Panc1 (cell line): ENCODE data around the gene IL22RA1. TPM values are rescaled to one million over a fixed set of nuclear protein-coding genes. Genes with fewer than 3 reads are reported as not detected.

Experiments
- ATAC-seq: fragments of 200-7000 bp; cut with Tn5 transposase; 2 replicates; pipeline ENCODE4 v1.9.1; 2020; ENCODE audit warnings: mild to moderate bottlenecking, moderate library complexity
- BruUV-seq: library from RNA; stranded (reverse); fragments of 400-500 nt; replicated peaks from 2 replicates; lab custom pipeline; 2021; lab: Mats Ljungman, UMichigan
- CTCF ChIA-PET: fragments of 300-600 bp; sonication (Branson Sonifier 250); formaldehyde crosslinking; loops from one replicate; lab custom pipeline; 2022; ENCODE audit warnings: antibody characterized with exemption; lab: Charles Lee
- POLR2A ChIA-PET: fragments of 300-600 bp; sonication (Branson Sonifier 250); formaldehyde crosslinking; loops from one replicate; lab custom pipeline; 2022; ENCODE audit warnings: antibody characterized with exemption; lab: Charles Lee
- DNase-seq: peaks from one replicate; pipeline ENCODE4 v3.0.0-alpha.2; 2010; ENCODE audit warnings: low read depth, low spot score
- H3K27ac ChIP-seq: 2 replicates; pipeline ENCODE4 v1.5.1; 2011; ENCODE audit warnings: mild to moderate bottlenecking, low read length, inconsistent platforms
- H3K27me3 ChIP-seq: fragments of 200-500 bp; sonication (Bioruptor generic); 2 replicates; pipeline ENCODE4 v1.6.0; 2014; ENCODE audit warnings: low read length, inconsistent platforms; ENCODE audit not compliant: control insufficient read depth, insufficient read depth
- H3K36me3 ChIP-seq: fragments of 200-500 bp; sonication (Bioruptor generic); 2 replicates; pipeline ENCODE4 v1.5.1; 2014; ENCODE audit warnings: inconsistent platforms, mild to moderate bottlenecking, low read length, moderate library complexity; ENCODE audit not compliant: control insufficient read depth, insufficient read depth
- H3K4me1 ChIP-seq: 2 replicates; pipeline ENCODE4 v1.5.1; 2011; ENCODE audit warnings: inconsistent platforms, mild to moderate bottlenecking, low read length, moderate library complexity; ENCODE audit not compliant: control insufficient read depth, insufficient read depth
- H3K4me3 ChIP-seq, 2 experiments: 2 replicates each; pipeline ENCODE4 v1.5.1; 2011 to 2012; ENCODE audit warnings: low read depth in 2 of 2, low read length in 2 of 2, mild to moderate bottlenecking in 2 of 2, inconsistent platforms in 1 of 2, moderate library complexity in 1 of 2
- H3K9me3 ChIP-seq: fragments of 200-500 bp; sonication (Bioruptor generic); 2 replicates; pipeline ENCODE4 v1.5.1; 2014; ENCODE audit warnings: low read depth, mild to moderate bottlenecking, inconsistent platforms, low read length, moderate library complexity; ENCODE audit not compliant: control insufficient read depth, insufficient read depth
- CTCF ChIP-seq: fragments of 450-650 bp; IDR thresholded peaks from 2 replicates; pipeline ENCODE4 v1.5.1; 2017; ENCODE audit warnings: mild to moderate bottlenecking
- POLR2AphosphoS5 ChIP-seq: IDR thresholded peaks from 2 replicates; pipeline ENCODE4 v1.6.1; 2012; ENCODE audit warnings: mild to moderate bottlenecking, low read depth, low read length, moderate library complexity
- REST ChIP-seq, 2 experiments: IDR thresholded peaks; 2 replicates each; pipeline ENCODE4 v1.6.1; 2011 to 2012; ENCODE audit warnings: low read depth in 2 of 2, control low read depth in 1 of 2, low read length in 1 of 2, mild to moderate bottlenecking in 1 of 2, moderate library complexity in 1 of 2; ENCODE audit not compliant: insufficient read depth in 1 of 2
- SIN3A ChIP-seq: IDR thresholded peaks from 2 replicates; pipeline ENCODE4 v1.6.1; 2012; ENCODE audit warnings: low read depth, mild to moderate bottlenecking, low read length, moderate library complexity, borderline replicate concordance; ENCODE audit not compliant: insufficient read depth
- TCF7L2 ChIP-seq: IDR thresholded peaks from 2 replicates; pipeline ENCODE4 v1.6.1; 2011; ENCODE audit warnings: mild to moderate bottlenecking, low read depth, low read length, inconsistent platforms
- in situ Hi-C: cut with HindIII; loops from 2 replicates; pipeline ENCODE4 v1.10.0; 2016; ENCODE audit warnings: low sequenced_read_pairs, low pct_unique_long_range_greater_than_20kb
- intact Hi-C: fragments of 100-400 bp; cut with micrococcal nuclease; formaldehyde crosslinking; loops from one replicate; pipeline ENCODE4 v1.10.0; 2022; ENCODE audit not compliant: unreplicated experiment
- total RNA-seq: library from RNA; stranded (reverse); gene quantifications from one replicate; pipeline ENCODE4 v1.2.1, GENCODE V29; 2021; ENCODE audit not compliant: unreplicated experiment

IL22RA1 gene
- total RNA-seq, 1 experiment from 2014 or later = 1.1 TPM

- ChIA-PET CTCF (no interaction called here), POLR2A (no interaction called here)
- DNase-seq (no peak), ATAC-seq (no peak)
- Histone ChIP-seq H3K4me1 (no peaks in the 10 kb centered on the region), H3K9me3 (no peaks in the 10 kb centered on the region), H3K4me3 (no peak overlapping the region), H3K27me3 (no peaks in the 10 kb centered on the region), H3K36me3 (no peaks in the 10 kb centered on the region), H3K27ac (no peak overlapping the region)
- intact Hi-C loops = no loop called here
- BruUV-seq = no TSS peak
- TF ChIP-seq TCF7L2 (no peak), POLR2AphosphoS5 (no peak), REST (IDR thresholded peaks at IDR 0.05; ENCODE audit: insufficient read depth in 1 of 2, low read depth in 2 of 2, low read length in 1 of 2) (no peak), CTCF (no peak), SIN3A (no peak)
- in situ Hi-C loops = no loop called here
These were observed 24.1 kb upstream of the IL22RA1 start for GRCh38 chr1:24167008-24167407.

GRCh38 chr1:24165500-24165899 is 22.6 kb upstream of the IL22RA1 start:
- no peaks in the 10 kb centered on the region for H3K27me3 ChIP-seq
- BruUV-seq = no TSS peak
- no peaks in the 10 kb centered on the region for H3K9me3 ChIP-seq
- H3K4me1 ChIP-seq = no peaks in the 10 kb centered on the region
- in situ Hi-C loops (no loop called here), intact Hi-C loops (no loop called here)
- no peak for TF ChIP-seq REST (IDR thresholded peaks at IDR 0.05; ENCODE audit: insufficient read depth in 1 of 2, low read depth in 2 of 2, low read length in 1 of 2)
- TF ChIP-seq TCF7L2 = no peak
- no peak for TF ChIP-seq SIN3A
- TF ChIP-seq POLR2AphosphoS5 = no peak
- no peak for TF ChIP-seq CTCF
- CTCF ChIA-PET = no interaction called here
- H3K4me3 ChIP-seq = no peak overlapping the region
- POLR2A ChIA-PET = no interaction called here
- no peak overlapping the region for H3K27ac ChIP-seq
- DNase-seq (no peak), ATAC-seq (no peak)
- no peaks in the 10 kb centered on the region for H3K36me3 ChIP-seq
